Vagina (tissue), 2 donors: ENCODE data around the gene SECISBP2L. TPM values are rescaled to one million over a fixed set of nuclear protein-coding genes. Genes with fewer than 3 reads are reported as not detected.

Experiments
- DNase-seq, 2 donors: peaks; one replicate each; pipeline ENCODE4 v3.0.0-alpha.2; 2017; ENCODE audit errors: extremely low spot score in 2 of 2
- H3K27ac ChIP-seq: fragments of 200-600 bp; sonication (generic); one replicate; pipeline ENCODE4 v1.5.1; 2019
- H3K27me3 ChIP-seq: fragments of 200-600 bp; sonication (generic); one replicate; pipeline ENCODE4 v1.5.1; 2019
- H3K36me3 ChIP-seq, 2 donors: fragments of 200-600 bp; sonication (generic); one replicate each; pipeline ENCODE4 v1.5.1; 2017 to 2019
- H3K4me1 ChIP-seq: fragments of 200-600 bp; sonication (generic); one replicate; pipeline ENCODE4 v1.5.1; 2019
- H3K4me3 ChIP-seq, 2 donors: fragments of 200-600 bp; sonication (generic); 1 replicate in 1 of 2; 2 replicates in 1 of 2; pipeline ENCODE4 v1.5.1; 2016 to 2019
- H3K9me3 ChIP-seq: fragments of 200-600 bp; sonication (generic); one replicate; pipeline ENCODE4 v1.5.1; 2019
- CTCF ChIP-seq, 3 experiments: fragments of 450-650 bp in 2 of 3; fragments of 200-600 bp in 1 of 3; sonication (generic) in 1 of 3; IDR thresholded peaks; one replicate each; pipeline ENCODE4 v1.5.1; 2017 to 2019; ENCODE audit warnings: antibody characterized with exemption in 3 of 3, mild to moderate bottlenecking in 2 of 3, moderate library complexity in 2 of 3
- POLR2A ChIP-seq, 2 donors: fragments of 450-650 bp; IDR thresholded peaks; one replicate each; pipeline ENCODE4 v1.6.1; 2017; ENCODE audit warnings: antibody characterized with exemption in 2 of 2, mild to moderate bottlenecking in 2 of 2, moderate library complexity in 2 of 2
- POLR2AphosphoS5 ChIP-seq, 2 donors: sonication (generic); formaldehyde crosslinking; IDR thresholded peaks; one replicate each; pipeline ENCODE4 v1.9.0; 2017; ENCODE audit warnings: antibody characterized with exemption in 2 of 2, mild to moderate bottlenecking in 2 of 2, low read depth in 1 of 2; ENCODE audit not compliant: insufficient read depth in 1 of 2
- intact Hi-C: fragments of 100-400 bp; cut with DNase I; formaldehyde crosslinking; loops from one replicate; pipeline ENCODE4 v1.15.1; 2023
- total RNA-seq: library from RNA; depleted of rRNA; stranded (reverse); fragments of >200 nt; gene quantifications from one replicate; pipeline ENCODE4 v1.2.3, GENCODE V29; 2016

Gene SECISBP2L
- total RNA-seq, 1 donor from 2014 or later: 24.3 TPM

GRCh38 chr15:48984811-48985352 lies 61.4 kb downstream of the SECISBP2L start:
- no peak for DNase-seq
- Histone ChIP-seq H3K4me1 (peaks cover 11% of the 10 kb centered on the region), H3K9me3 (no peaks in the 10 kb centered on the region), H3K4me3 (no peak overlapping the region), H3K27ac (no peak overlapping the region), H3K27me3 (no peaks in the 10 kb centered on the region), H3K36me3 (no peaks in the 10 kb centered on the region)
- no peak for TF ChIP-seq POLR2AphosphoS5 (IDR thresholded peaks at IDR 0.05; ENCODE audit: insufficient read depth in 1 of 2, low read depth in 1 of 2)
- TF ChIP-seq CTCF (IDR thresholded peaks at IDR 0.05): no peak
- TF ChIP-seq POLR2A (IDR thresholded peaks at IDR 0.05): no peak
- intact Hi-C loops: no loop called here

GRCh38 chr15:48984021-48984710 lies 62.1 kb downstream of the SECISBP2L start:
- Histone ChIP-seq H3K9me3 (no peaks in the 10 kb centered on the region), H3K4me1 (peaks cover 11% of the 10 kb centered on the region), H3K4me3 (no peak overlapping the region), H3K27ac (no peak overlapping the region), H3K27me3 (no peaks in the 10 kb centered on the region), H3K36me3 (no peaks in the 10 kb centered on the region)
- intact Hi-C loops: no loop called here
- no peak for TF ChIP-seq CTCF (IDR thresholded peaks at IDR 0.05)
- no peak for TF ChIP-seq POLR2AphosphoS5 (IDR thresholded peaks at IDR 0.05; ENCODE audit: insufficient read depth in 1 of 2, low read depth in 1 of 2)
- no peak for TF ChIP-seq POLR2A (IDR thresholded peaks at IDR 0.05)
- DNase-seq: no peak

- H3K27ac ChIP-seq: no peak overlapping the region
Measured at GRCh38 chr15:48983300-48983699, 62.9 kb downstream of the SECISBP2L start.

GRCh38 chr15:48981941-48982340 lies 64.3 kb downstream of the SECISBP2L start:
- no peak for DNase-seq
- H3K4me3 ChIP-seq: no peak overlapping the region
- TF ChIP-seq CTCF (IDR thresholded peaks at IDR 0.05): no peak
- TF ChIP-seq POLR2AphosphoS5 (IDR thresholded peaks at IDR 0.05; ENCODE audit: insufficient read depth in 1 of 2, low read depth in 1 of 2): no peak
- no peak for TF ChIP-seq POLR2A (IDR thresholded peaks at IDR 0.05)
- no peak overlapping the region for H3K27ac ChIP-seq
- H3K9me3 ChIP-seq: no peaks in the 10 kb centered on the region
- intact Hi-C loops: no loop called here
- peaks cover 11% of the 10 kb centered on the region for H3K4me1 ChIP-seq
- no peaks in the 10 kb centered on the region for H3K27me3 ChIP-seq
- no peaks in the 10 kb centered on the region for H3K36me3 ChIP-seq

More at GRCh38 chr15:48983300-48983699, 62.9 kb downstream of the SECISBP2L start:
- no peaks in the 10 kb centered on the region for H3K9me3 ChIP-seq
- H3K36me3 ChIP-seq: no peaks in the 10 kb centered on the region
- H3K27me3 ChIP-seq: no peaks in the 10 kb centered on the region
- intact Hi-C loops: no loop called here
- H3K4me1 ChIP-seq: peaks cover 11% of the 10 kb centered on the region
- TF ChIP-seq POLR2A (IDR thresholded peaks at IDR 0.05) (no peak), CTCF (IDR thresholded peaks at IDR 0.05) (no peak), POLR2AphosphoS5 (IDR thresholded peaks at IDR 0.05; ENCODE audit: insufficient read depth in 1 of 2, low read depth in 1 of 2) (no peak)
- no peak for DNase-seq
- no peak overlapping the region for H3K4me3 ChIP-seq

GRCh38 chr15:48978638-48979037 lies 67.6 kb downstream of the SECISBP2L start:
- TF ChIP-seq CTCF (IDR thresholded peaks at IDR 0.05): no peak
- H3K27me3 ChIP-seq: no peaks in the 10 kb centered on the region
- peaks cover 13% of the 10 kb centered on the region for H3K4me1 ChIP-seq
- H3K9me3 ChIP-seq: no peaks in the 10 kb centered on the region
- intact Hi-C loops: no loop called here
- H3K27ac ChIP-seq: no peak overlapping the region
- no peak for DNase-seq
- no peak overlapping the region for H3K4me3 ChIP-seq
- no peaks in the 10 kb centered on the region for H3K36me3 ChIP-seq
